Body of pancreas (tissue), 4 donors: ENCODE results near the gene GCA. TPM values are rescaled to one million over a fixed set of nuclear protein-coding genes. Genes with fewer than 3 reads are reported as not detected.

ENCODE experiments used
- ATAC-seq: fragments of 150-250 bp; one replicate; pipeline ENCODE4 v1.9.1; 2016
- DNase-seq, 4 donors: peaks; one replicate each; pipeline ENCODE4 v3.0.0-alpha.2; 2019
- H3K27ac ChIP-seq, 4 donors: fragments of 200-600 bp; sonication (generic); 1 replicate in 3 of 4; 2 replicates in 1 of 4; pipeline versions ENCODE4 v1.5.1 to v1.6.1; 2016 to 2019; ENCODE audit warnings: mild to moderate bottlenecking in 1 of 4, mixed read lengths in 1 of 4, moderate library complexity in 1 of 4
- H3K27me3 ChIP-seq, 2 donors: fragments of 200-600 bp; sonication (generic); one replicate each; pipeline ENCODE4 v1.6.0; 2016; ENCODE audit warnings: mild to moderate bottlenecking in 1 of 2
- H3K36me3 ChIP-seq, 2 donors: fragments of 200-600 bp; sonication (generic); replicated peaks in 1 of 2; 2 replicates each; pipeline ENCODE4 v1.5.1; 2016; ENCODE audit warnings: low read depth in 2 of 2; ENCODE audit not compliant: insufficient read depth in 1 of 2
- H3K4me1 ChIP-seq: fragments of 200-600 bp; sonication (generic); one replicate; pipeline ENCODE4 v1.6.0; 2016
- H3K4me3 ChIP-seq, 2 donors: fragments of 200-600 bp; sonication (generic); 1 replicate in 1 of 2; 2 replicates in 1 of 2; pipeline ENCODE4 v1.5.1; 2016 to 2019
- H3K9me3 ChIP-seq, 3 donors: fragments of 200-600 bp; sonication (generic); 1 replicate in 2 of 3; 2 replicates in 1 of 3; pipeline ENCODE4 v1.5.1; 2016
- POLR2A ChIP-seq, 3 donors: fragments of 450-650 bp; IDR thresholded peaks; one replicate each; pipeline ENCODE4 v1.6.1; 2016; ENCODE audit warnings: antibody characterized with exemption in 3 of 3, mild to moderate bottlenecking in 2 of 3
- WGBS, 2 donors: methylation state at CpG; one replicate each; pipeline ENCODE4 v1.1.5; 2017; 5-methylcytosine and 5-hydroxymethylcytosine counted together
- intact Hi-C: fragments of 100-400 bp; cut with DNase I; formaldehyde crosslinking; loops from one replicate; pipeline ENCODE4 v1.15.1; 2023
- total RNA-seq, 2 donors: library from RNA; depleted of rRNA; stranded (reverse); fragments of >200 nt; gene quantifications; one replicate each; pipeline ENCODE4 v1.1.0, GENCODE V29; 2016
- TF ChIP-seq, protein P1 (sequence below), 7 experiments: fragments of 450-650 bp in 4 of 7; fragments of 200-600 bp in 3 of 7; sonication (generic) in 3 of 7; IDR thresholded peaks; one replicate each; pipeline ENCODE4 v1.5.1; 2016 to 2019; ENCODE audit warnings: antibody characterized with exemption in 7 of 7

The GCA gene
- total RNA-seq, 2 donors from 2014 or later: 14.0 to 15.2 TPM

DNA sequence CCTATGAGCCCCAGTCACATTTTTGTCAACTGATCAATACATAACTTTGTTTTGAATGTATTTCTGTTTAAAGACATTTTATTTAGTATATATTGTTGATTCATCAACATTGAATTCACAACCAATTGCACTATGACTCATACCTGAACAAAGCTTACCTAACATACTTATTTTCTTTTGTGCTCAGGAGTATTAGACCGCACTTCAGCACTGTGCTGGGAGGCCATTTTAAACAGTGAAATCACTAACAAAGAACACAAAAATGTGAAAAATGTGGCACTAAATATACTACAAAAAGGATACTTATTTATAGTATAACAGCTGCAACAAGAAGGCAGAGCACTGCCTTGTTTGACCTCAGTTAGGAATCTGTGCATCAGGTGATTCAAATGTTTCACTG, 13.1 kb upstream of the GCA start:
- intact Hi-C loops: no loop called here
- no peaks in the 10 kb centered on the region for H3K36me3 ChIP-seq
- no peak overlapping the region for H3K4me3 ChIP-seq
- 95 to 97% methylated on average over 1 of the region's 1 CpG for WGBS, 2 donors
- DNase-seq (no peak), ATAC-seq (no peak)
- no peaks in the 10 kb centered on the region for H3K9me3 ChIP-seq
- H3K27ac ChIP-seq: no peak overlapping the region
- no peak for TF ChIP-seq POLR2A (IDR thresholded peaks at IDR 0.05)
- TF ChIP-seq, protein P1, sequence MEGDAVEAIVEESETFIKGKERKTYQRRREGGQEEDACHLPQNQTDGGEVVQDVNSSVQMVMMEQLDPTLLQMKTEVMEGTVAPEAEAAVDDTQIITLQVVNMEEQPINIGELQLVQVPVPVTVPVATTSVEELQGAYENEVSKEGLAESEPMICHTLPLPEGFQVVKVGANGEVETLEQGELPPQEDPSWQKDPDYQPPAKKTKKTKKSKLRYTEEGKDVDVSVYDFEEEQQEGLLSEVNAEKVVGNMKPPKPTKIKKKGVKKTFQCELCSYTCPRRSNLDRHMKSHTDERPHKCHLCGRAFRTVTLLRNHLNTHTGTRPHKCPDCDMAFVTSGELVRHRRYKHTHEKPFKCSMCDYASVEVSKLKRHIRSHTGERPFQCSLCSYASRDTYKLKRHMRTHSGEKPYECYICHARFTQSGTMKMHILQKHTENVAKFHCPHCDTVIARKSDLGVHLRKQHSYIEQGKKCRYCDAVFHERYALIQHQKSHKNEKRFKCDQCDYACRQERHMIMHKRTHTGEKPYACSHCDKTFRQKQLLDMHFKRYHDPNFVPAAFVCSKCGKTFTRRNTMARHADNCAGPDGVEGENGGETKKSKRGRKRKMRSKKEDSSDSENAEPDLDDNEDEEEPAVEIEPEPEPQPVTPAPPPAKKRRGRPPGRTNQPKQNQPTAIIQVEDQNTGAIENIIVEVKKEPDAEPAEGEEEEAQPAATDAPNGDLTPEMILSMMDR (IDR thresholded peaks at IDR 0.05): no peak
- H3K4me1 ChIP-seq: no peaks in the 10 kb centered on the region
- no peaks in the 10 kb centered on the region for H3K27me3 ChIP-seq

DNA sequence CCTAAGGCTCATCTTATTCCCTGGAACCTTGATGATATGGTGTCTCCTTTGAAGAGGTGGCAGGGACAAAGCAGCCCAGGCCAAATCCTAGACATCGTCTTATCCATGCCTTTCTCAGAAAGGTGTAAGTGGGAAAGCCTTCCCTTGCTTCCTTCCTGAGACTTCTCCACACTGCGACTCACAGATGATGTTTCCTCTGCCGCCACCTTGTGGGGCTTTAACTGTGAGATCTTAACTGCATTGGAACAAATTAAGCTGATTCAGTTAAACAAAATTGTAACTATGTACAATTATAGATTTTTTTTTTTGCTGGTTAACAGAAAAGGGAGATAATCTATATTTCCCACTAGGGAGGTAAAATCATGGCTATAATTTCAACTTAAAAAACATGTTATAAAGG, 10.0 kb upstream of the GCA start:
- Histone ChIP-seq H3K27ac (no peak overlapping the region), H3K9me3 (no peaks in the 10 kb centered on the region), H3K4me3 (no peak overlapping the region), H3K4me1 (no peaks in the 10 kb centered on the region), H3K27me3 (no peaks in the 10 kb centered on the region), H3K36me3 (no peaks in the 10 kb centered on the region)
- peak in 3 of 4 donors; percentile 14 to 47 (median 21) for DNase-seq
- WGBS, 2 donors: 45 to 63% methylated on average over 3 of the region's 3 CpGs
- intact Hi-C loops: no loop called here
- ATAC-seq: no peak
- TF ChIP-seq, protein P1 (IDR thresholded peaks at IDR 0.05): peak in 4 of 7 experiments; percentile 20 to 40 (median 26)
- TF ChIP-seq POLR2A (IDR thresholded peaks at IDR 0.05): no peak

DNA sequence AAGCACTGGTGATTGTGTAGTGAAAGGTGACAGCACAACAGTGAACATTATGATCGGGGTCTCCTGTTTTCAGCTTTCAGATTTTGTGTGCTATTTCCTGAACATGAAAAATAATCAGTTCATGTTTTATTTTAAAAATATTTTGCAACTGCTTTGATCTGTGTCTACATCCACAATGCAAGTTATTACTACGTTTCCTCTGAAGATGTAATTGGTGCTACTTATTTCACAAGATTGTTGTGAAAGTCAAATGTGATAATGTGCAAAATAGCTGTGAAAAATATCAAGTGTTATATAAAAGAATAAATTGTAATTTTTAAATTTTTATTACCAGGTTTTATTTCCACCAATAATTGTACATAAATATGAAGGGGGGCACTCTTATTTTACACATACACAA, 6.1 kb upstream of the GCA start:
- ATAC-seq (no peak), DNase-seq (no peak)
- TF ChIP-seq POLR2A (IDR thresholded peaks at IDR 0.05): no peak
- TF ChIP-seq, protein P1 (IDR thresholded peaks at IDR 0.05): no peak
- Histone ChIP-seq H3K36me3 (no peaks in the 10 kb centered on the region), H3K4me1 (no peaks in the 10 kb centered on the region), H3K27me3 (no peaks in the 10 kb centered on the region), H3K27ac (no peak overlapping the region), H3K4me3 (no peak overlapping the region), H3K9me3 (no peaks in the 10 kb centered on the region)
- intact Hi-C loops: no loop called here
- 80 to 87% methylated on average over 2 of the region's 2 CpGs for WGBS, 2 donors

DNA sequence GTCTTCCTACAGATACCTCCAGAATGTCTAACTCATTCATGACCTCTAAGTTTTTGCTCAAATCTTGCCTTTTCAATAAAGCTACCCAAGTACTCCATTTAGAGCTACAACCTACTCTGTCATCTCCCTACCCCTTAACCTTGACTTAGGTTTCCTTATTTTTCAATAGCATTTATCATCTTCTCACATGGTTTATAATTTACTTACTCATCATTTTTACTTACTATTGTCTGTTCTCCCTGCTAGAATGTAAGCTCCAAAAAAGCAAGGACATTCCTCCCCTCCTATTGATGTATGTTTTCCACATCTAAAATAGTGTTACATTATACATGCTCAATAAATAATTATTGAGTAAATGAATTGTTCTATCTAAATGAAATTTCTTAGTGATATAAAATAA, 3.1 kb upstream of the GCA start:
- intact Hi-C loops: no loop called here
- no peak for DNase-seq
- Histone ChIP-seq H3K27ac (no peak overlapping the region), H3K9me3 (no peaks in the 10 kb centered on the region), H3K27me3 (no peaks in the 10 kb centered on the region), H3K4me1 (peaks cover 5% of the 10 kb centered on the region), H3K4me3 (no peak overlapping the region), H3K36me3 (no peaks in the 10 kb centered on the region)
- ATAC-seq: no peak
- TF ChIP-seq, protein P1 (IDR thresholded peaks at IDR 0.05): no peak
- no peak for TF ChIP-seq POLR2A (IDR thresholded peaks at IDR 0.05)

DNA sequence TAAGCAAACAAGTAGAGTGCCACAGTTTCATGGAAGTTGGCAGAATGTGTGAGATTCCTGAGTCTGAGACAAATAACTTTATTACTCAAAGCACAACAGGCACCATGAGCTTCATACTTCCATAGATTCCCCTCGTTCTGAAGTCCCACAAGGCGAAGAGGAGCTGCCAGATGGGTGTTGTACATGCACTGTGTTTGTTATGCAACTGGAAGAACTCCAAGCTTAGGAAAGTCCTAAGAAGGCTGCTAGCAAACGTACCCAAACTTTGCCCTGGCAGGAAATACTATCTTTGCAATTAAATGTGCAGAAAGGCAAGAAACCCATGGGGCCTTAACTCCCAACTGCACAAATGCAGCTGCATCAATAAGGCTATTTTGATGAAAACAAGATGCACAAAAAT, 1.6 kb upstream of the GCA start:
- no peaks in the 10 kb centered on the region for H3K36me3 ChIP-seq
- no peak overlapping the region for H3K4me3 ChIP-seq
- TF ChIP-seq, protein P1 (IDR thresholded peaks at IDR 0.05): no peak
- TF ChIP-seq POLR2A (IDR thresholded peaks at IDR 0.05): no peak
- ATAC-seq (no peak), DNase-seq (no peak)
- H3K27me3 ChIP-seq: no peaks in the 10 kb centered on the region
- no peak overlapping the region for H3K27ac ChIP-seq
- WGBS, 2 donors: 50 to 67% methylated on average over 3 of the region's 3 CpGs
- H3K9me3 ChIP-seq: no peaks in the 10 kb centered on the region
- H3K4me1 ChIP-seq: peaks cover 9% of the 10 kb centered on the region
- intact Hi-C loops: no loop called here
